Astrocyte (in vitro differentiated cells and primary cell): ENCODE results near the gene RITA1. TPM values are rescaled to one million over a fixed set of nuclear protein-coding genes. Genes with fewer than 3 reads are reported as not detected.

Experiments used
- DNase-seq: peaks from one replicate; pipeline ENCODE4 v3.0.0-alpha.2; 2010; ENCODE audit warnings: low read depth
- FAIRE-seq: peaks from 2 replicates; lab custom pipeline; 2011; peaks lifted over from hg19 to GRCh38; lab: Jason Lieb, UNC
- H2AFZ ChIP-seq: 2 replicates; pipeline ENCODE4 v1.6.0; 2012; ENCODE audit warnings: low read depth, low read length, inconsistent platforms
- H3K27ac ChIP-seq: 2 replicates; pipeline ENCODE4 v1.5.1; 2011; ENCODE audit warnings: low read depth, low read length, inconsistent platforms
- H3K27me3 ChIP-seq: 2 replicates; pipeline ENCODE4 v1.6.0; 2011; ENCODE audit warnings: low read length, inconsistent platforms; ENCODE audit not compliant: insufficient read depth
- H3K36me3 ChIP-seq: 2 replicates; pipeline ENCODE4 v1.5.1; 2011; ENCODE audit warnings: low read length, inconsistent platforms; ENCODE audit not compliant: insufficient read depth
- H3K4me1 ChIP-seq: 2 replicates; pipeline ENCODE4 v1.5.1; 2011; ENCODE audit warnings: low read length, inconsistent platforms; ENCODE audit not compliant: insufficient read depth
- H3K4me2 ChIP-seq: 2 replicates; pipeline ENCODE4 v1.6.0; 2012; ENCODE audit warnings: low read length, inconsistent platforms
- H3K4me3 ChIP-seq: 2 replicates; pipeline ENCODE4 v1.5.1; 2011; ENCODE audit warnings: low read depth, mild to moderate bottlenecking, low read length, inconsistent platforms; ENCODE audit not compliant: insufficient read depth
- H3K79me2 ChIP-seq: 2 replicates; pipeline ENCODE4 v1.6.0; 2012; ENCODE audit warnings: mild to moderate bottlenecking, low read length, inconsistent platforms; ENCODE audit not compliant: insufficient read depth
- H3K9ac ChIP-seq: 2 replicates; pipeline ENCODE4 v1.6.0; 2012; ENCODE audit warnings: mild to moderate bottlenecking, low read length, inconsistent platforms
- H3K9me3 ChIP-seq: 2 replicates; pipeline ENCODE4 v1.5.1; 2012; ENCODE audit warnings: low read depth, mild to moderate bottlenecking, low read length, inconsistent platforms; ENCODE audit not compliant: insufficient read depth
- H4K20me1 ChIP-seq: 2 replicates; pipeline ENCODE4 v1.6.0; 2012; ENCODE audit warnings: low read length, inconsistent platforms; ENCODE audit not compliant: insufficient read depth
- H3K27ac Mint-ChIP-seq: one replicate; pipeline ENCODE4 v1.8.0; 2021; ENCODE audit warnings: mild to moderate bottlenecking, mixed read lengths; ENCODE audit not compliant: unreplicated experiment
- H3K27me3 Mint-ChIP-seq: one replicate; pipeline ENCODE4 v1.8.0; 2021; ENCODE audit warnings: low read depth, mixed read lengths; ENCODE audit not compliant: unreplicated experiment
- H3K36me3 Mint-ChIP-seq: one replicate; pipeline ENCODE4 v1.8.0; 2021; ENCODE audit warnings: low read depth, mixed read lengths; ENCODE audit not compliant: unreplicated experiment
- H3K4me1 Mint-ChIP-seq: one replicate; pipeline ENCODE4 v1.8.0; 2021; ENCODE audit warnings: low read depth, mixed read lengths; ENCODE audit not compliant: unreplicated experiment
- H3K4me3 Mint-ChIP-seq: one replicate; pipeline ENCODE4 v1.8.0; 2021; ENCODE audit warnings: mild to moderate bottlenecking, moderate library complexity, mixed read lengths; ENCODE audit not compliant: unreplicated experiment
- H3K9me3 Mint-ChIP-seq: one replicate; pipeline ENCODE4 v1.8.0; 2021; ENCODE audit warnings: mild to moderate bottlenecking, mixed read lengths; ENCODE audit not compliant: unreplicated experiment
- EZH2 ChIP-seq: IDR thresholded peaks from 2 replicates; pipeline ENCODE4 v1.6.1; 2012; ENCODE audit warnings: mild to moderate bottlenecking, low read length, inconsistent platforms; ENCODE audit not compliant: insufficient read depth
- total RNA-seq: library from RNA; stranded (reverse); gene quantifications from 2 replicates; pipeline ENCODE4 v1.2.1, GENCODE V29; 2021
- TF ChIP-seq, protein P1 (sequence below): IDR thresholded peaks from 2 replicates; pipeline ENCODE4 v1.5.1; 2011; ENCODE audit warnings: low read depth, mild to moderate bottlenecking, inconsistent platforms, low read length, moderate library complexity; ENCODE audit not compliant: insufficient read depth

RITA1 gene
- total RNA-seq, 1 donor from 2014 or later: 23.5 TPM

DNA sequence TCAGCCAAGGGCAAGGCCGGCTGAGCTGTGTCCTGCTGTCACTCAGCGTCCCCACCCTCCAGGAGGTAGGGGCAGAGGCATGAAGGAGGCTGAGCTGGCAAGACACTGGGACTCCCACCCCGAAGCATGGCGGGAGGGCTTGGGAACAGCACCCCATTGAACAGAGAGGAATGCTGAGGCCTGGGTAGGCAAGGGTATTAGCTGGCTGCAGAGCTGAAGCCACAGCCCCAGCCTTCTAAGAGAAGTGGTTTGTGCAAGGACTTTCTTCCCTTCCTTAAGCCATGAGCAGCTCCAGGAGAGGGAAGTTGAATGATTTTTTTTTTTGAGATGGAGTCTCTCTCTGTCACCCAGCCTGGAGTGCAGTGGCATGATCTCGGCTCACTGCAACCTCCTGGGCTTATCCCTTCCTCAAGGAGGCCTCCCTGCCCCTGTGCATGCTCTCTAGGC lies 42.6 kb upstream of the RITA1 start:
- H3K9me3 Mint-ChIP-seq: peaks cover 4% of the 10 kb centered on the region
- H3K4me1 Mint-ChIP-seq: no peaks in the 10 kb centered on the region
- no peaks in the 10 kb centered on the region for H3K27me3 ChIP-seq
- H3K27me3 Mint-ChIP-seq: peaks cover 8% of the 10 kb centered on the region
- H3K4me2 ChIP-seq: no peak overlapping the region
- H3K36me3 ChIP-seq: no peaks in the 10 kb centered on the region
- DNase-seq (no peak), FAIRE-seq (no peak)
- no peak overlapping the region for H3K4me3 Mint-ChIP-seq
- H3K79me2 ChIP-seq: no peaks in the 10 kb centered on the region
- no peaks in the 10 kb centered on the region for H4K20me1 ChIP-seq
- no peaks in the 10 kb centered on the region for H3K9me3 ChIP-seq
- no peak overlapping the region for H3K27ac ChIP-seq
- H3K36me3 Mint-ChIP-seq: no peaks in the 10 kb centered on the region
- H3K4me3 ChIP-seq: no peak overlapping the region
- H3K9ac ChIP-seq: no peak overlapping the region
- H2AFZ ChIP-seq: no peak overlapping the region
- no peaks in the 10 kb centered on the region for H3K4me1 ChIP-seq
- no peak overlapping the region for H3K27ac Mint-ChIP-seq
- TF ChIP-seq, protein P1, sequence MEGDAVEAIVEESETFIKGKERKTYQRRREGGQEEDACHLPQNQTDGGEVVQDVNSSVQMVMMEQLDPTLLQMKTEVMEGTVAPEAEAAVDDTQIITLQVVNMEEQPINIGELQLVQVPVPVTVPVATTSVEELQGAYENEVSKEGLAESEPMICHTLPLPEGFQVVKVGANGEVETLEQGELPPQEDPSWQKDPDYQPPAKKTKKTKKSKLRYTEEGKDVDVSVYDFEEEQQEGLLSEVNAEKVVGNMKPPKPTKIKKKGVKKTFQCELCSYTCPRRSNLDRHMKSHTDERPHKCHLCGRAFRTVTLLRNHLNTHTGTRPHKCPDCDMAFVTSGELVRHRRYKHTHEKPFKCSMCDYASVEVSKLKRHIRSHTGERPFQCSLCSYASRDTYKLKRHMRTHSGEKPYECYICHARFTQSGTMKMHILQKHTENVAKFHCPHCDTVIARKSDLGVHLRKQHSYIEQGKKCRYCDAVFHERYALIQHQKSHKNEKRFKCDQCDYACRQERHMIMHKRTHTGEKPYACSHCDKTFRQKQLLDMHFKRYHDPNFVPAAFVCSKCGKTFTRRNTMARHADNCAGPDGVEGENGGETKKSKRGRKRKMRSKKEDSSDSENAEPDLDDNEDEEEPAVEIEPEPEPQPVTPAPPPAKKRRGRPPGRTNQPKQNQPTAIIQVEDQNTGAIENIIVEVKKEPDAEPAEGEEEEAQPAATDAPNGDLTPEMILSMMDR: no peak
- TF ChIP-seq EZH2: no peak

DNA sequence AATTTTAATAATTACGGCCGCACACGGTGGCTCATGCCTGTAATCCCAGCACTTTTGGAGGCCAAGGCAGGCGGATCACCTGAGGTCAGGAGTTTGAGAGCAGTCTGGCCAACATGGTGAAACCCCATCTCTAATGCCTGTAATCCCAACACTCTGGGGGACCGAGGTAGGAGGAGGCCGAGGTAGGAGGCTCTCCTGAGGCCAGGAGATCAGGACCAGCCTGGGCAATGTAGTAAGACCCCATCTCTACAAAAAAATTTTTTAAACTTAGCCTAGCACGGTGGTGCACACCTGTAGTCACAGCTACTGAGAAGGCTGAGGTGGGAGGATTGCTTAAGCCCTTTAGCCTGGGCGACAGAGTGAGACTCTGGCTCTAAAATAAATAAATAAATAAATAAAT lies 41.6 kb upstream of the RITA1 start:
- Histone ChIP-seq H3K36me3 (no peaks in the 10 kb centered on the region), H3K27ac (no peak overlapping the region), H3K27me3 (no peaks in the 10 kb centered on the region), H3K4me3 (no peak overlapping the region), H3K4me1 (no peaks in the 10 kb centered on the region), H3K9ac (no peak overlapping the region), H2AFZ (no peak overlapping the region), H3K4me2 (no peak overlapping the region), H3K79me2 (no peaks in the 10 kb centered on the region), H4K20me1 (no peaks in the 10 kb centered on the region), H3K9me3 (no peaks in the 10 kb centered on the region)
- H3K4me3 Mint-ChIP-seq: no peak overlapping the region
- H3K36me3 Mint-ChIP-seq: no peaks in the 10 kb centered on the region
- H3K27me3 Mint-ChIP-seq: peaks cover 6% of the 10 kb centered on the region
- DNase-seq (no peak), FAIRE-seq (no peak)
- no peak overlapping the region for H3K27ac Mint-ChIP-seq
- peaks cover 4% of the 10 kb centered on the region for H3K9me3 Mint-ChIP-seq
- TF ChIP-seq, protein P1: no peak
- TF ChIP-seq EZH2: no peak
- no peaks in the 10 kb centered on the region for H3K4me1 Mint-ChIP-seq

DNA sequence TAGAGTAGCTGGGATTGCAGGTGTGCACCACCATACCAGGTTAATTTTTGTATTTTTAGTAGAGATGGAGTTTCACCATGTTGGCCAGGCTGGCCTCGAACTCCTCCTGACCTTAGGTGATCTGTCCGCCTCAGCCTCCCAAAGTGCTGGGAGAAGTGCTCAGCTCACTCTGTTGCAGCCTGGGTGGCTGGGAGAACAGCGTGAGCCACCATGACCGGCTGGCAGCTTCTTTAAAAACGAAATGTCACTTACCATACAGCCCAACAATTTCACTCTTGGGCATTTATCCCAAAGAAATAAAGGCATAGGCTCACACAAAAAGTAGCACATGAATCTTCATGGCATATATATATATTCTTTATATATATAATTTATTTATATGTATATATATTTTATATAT lies 40.7 kb upstream of the RITA1 start:
- H3K27ac ChIP-seq: no peak overlapping the region
- H3K9me3 Mint-ChIP-seq: peaks cover 4% of the 10 kb centered on the region
- H4K20me1 ChIP-seq: no peaks in the 10 kb centered on the region
- no peak overlapping the region for H3K9ac ChIP-seq
- peaks cover 2% of the 10 kb centered on the region for H3K4me1 Mint-ChIP-seq
- no peaks in the 10 kb centered on the region for H3K36me3 Mint-ChIP-seq
- peaks cover 6% of the 10 kb centered on the region for H3K4me1 ChIP-seq
- DNase-seq (no peak), FAIRE-seq (no peak)
- H3K4me2 ChIP-seq: no peak overlapping the region
- no peaks in the 10 kb centered on the region for H3K9me3 ChIP-seq
- peaks cover 6% of the 10 kb centered on the region for H3K27me3 Mint-ChIP-seq
- no peak overlapping the region for H2AFZ ChIP-seq
- H3K27ac Mint-ChIP-seq: no peak overlapping the region
- TF ChIP-seq EZH2: no peak
- TF ChIP-seq, protein P1: no peak
- no peak overlapping the region for H3K4me3 ChIP-seq
- no peak overlapping the region for H3K4me3 Mint-ChIP-seq
- no peaks in the 10 kb centered on the region for H3K27me3 ChIP-seq
- H3K36me3 ChIP-seq: no peaks in the 10 kb centered on the region
- no peaks in the 10 kb centered on the region for H3K79me2 ChIP-seq
